Activated T-cell treated with anti-CD3 and anti-CD28 coated beads, Interleukin-2, amount 50 U/mL, for 72 hours (primary cell): ENCODE measurements around the gene SLC6A6. TPM values are rescaled to one million over a fixed set of nuclear protein-coding genes. Genes with fewer than 3 reads are reported as not detected.
"Not testable (repeated sequence)": the region's sequence is repeated elsewhere in the genome, so short reads cannot be mapped to it uniquely, and the experiment has no call there.

Experiments used
- ATAC-seq, 2 donors: fragments of 150-1000 bp; cut with Tn5 transposase; replicated peaks in 1 of 2; 2 replicates each; pipeline ENCODE4 v1.10.0; 2021; ENCODE audit warnings: moderate library complexity in 2 of 2, mild to moderate bottlenecking in 1 of 2
- DNase-seq, 2 donors: peaks; one replicate each; pipeline ENCODE4 v3.0.0; 2021 to 2022; ENCODE audit warnings: mixed read lengths in 1 of 2
- H3K27ac Mint-ChIP-seq: one replicate; pipeline ENCODE4 v1.8.0; 2022; ENCODE audit warnings: mild to moderate bottlenecking, moderate library complexity, mixed read lengths
- H3K27me3 Mint-ChIP-seq: one replicate; pipeline ENCODE4 v1.8.0; 2022; ENCODE audit warnings: low read depth, mixed read lengths
- H3K36me3 Mint-ChIP-seq, 2 donors: one replicate each; pipeline ENCODE4 v1.8.0; 2022; ENCODE audit warnings: mixed read lengths in 2 of 2, mild to moderate bottlenecking in 1 of 2; ENCODE audit not compliant: insufficient read depth in 2 of 2
- H3K4me1 Mint-ChIP-seq: one replicate; pipeline ENCODE4 v1.8.0; 2022; ENCODE audit warnings: low read depth, mixed read lengths
- H3K4me3 Mint-ChIP-seq, 2 donors: one replicate each; pipeline ENCODE4 v1.8.0; 2022; ENCODE audit warnings: mild to moderate bottlenecking in 2 of 2, mixed read lengths in 2 of 2, moderate library complexity in 2 of 2
- H3K9me3 Mint-ChIP-seq, 2 donors: one replicate each; pipeline ENCODE4 v1.8.0; 2022; ENCODE audit warnings: mixed read lengths in 2 of 2
- total RNA-seq, 2 donors: library from RNA; stranded (reverse); gene quantifications; one replicate each; pipeline ENCODE4 v1.2.3, GENCODE V29; 2022

The SLC6A6 gene
- total RNA-seq, 2 donors from 2014 or later = 35.4 to 39.2 TPM

- ATAC-seq = no peak
- Mint-ChIP-seq H3K36me3 (no peaks in the 10 kb centered on the region), H3K4me3 (no peak overlapping the region), H3K9me3 (peaks cover 0 to 2% of the 10 kb centered on the region in 2 donors), H3K4me1 (peaks cover 8% of the 10 kb centered on the region), H3K27ac (no peak overlapping the region), H3K27me3 (no peaks in the 10 kb centered on the region)
- DNase-seq = no peak
Measured at GRCh38 chr3:14508505-14508819, 106.1 kb downstream of the SLC6A6 start.

GRCh38 chr3:14508966-14509795 lies 106.8 kb downstream of the SLC6A6 start:
- Mint-ChIP-seq H3K4me3 (no peak overlapping the region), H3K27ac (no peak overlapping the region), H3K27me3 (no peaks in the 10 kb centered on the region), H3K4me1 (peaks cover 8% of the 10 kb centered on the region), H3K9me3 (no peaks in the 10 kb centered on the region), H3K36me3 (no peaks in the 10 kb centered on the region)
- ATAC-seq (peak; percentile 66 to 72), DNase-seq (peak; percentile 75 to 83)

- Mint-ChIP-seq H3K36me3 (no peaks in the 10 kb centered on the region), H3K4me1 (peaks cover 8% of the 10 kb centered on the region), H3K9me3 (no peaks in the 10 kb centered on the region), H3K27ac (no peak overlapping the region), H3K27me3 (no peaks in the 10 kb centered on the region), H3K4me3 (no peak overlapping the region)
- no peak for DNase-seq
- ATAC-seq = no peak
Measured at GRCh38 chr3:14509796-14510100, 107.3 kb downstream of the SLC6A6 start.

- no peak for ATAC-seq
- H3K4me3 Mint-ChIP-seq = no peak overlapping the region
- DNase-seq = no peak
- H3K36me3 Mint-ChIP-seq = no peaks in the 10 kb centered on the region
- peaks cover 8% of the 10 kb centered on the region for H3K4me1 Mint-ChIP-seq
- no peaks in the 10 kb centered on the region for H3K27me3 Mint-ChIP-seq
- no peaks in the 10 kb centered on the region for H3K9me3 Mint-ChIP-seq
- no peak overlapping the region for H3K27ac Mint-ChIP-seq
Measured at GRCh38 chr3:14510838-14511622, 108.6 kb downstream of the SLC6A6 start.

GRCh38 chr3:14511623-14512280 lies 109.3 kb downstream of the SLC6A6 start:
- ATAC-seq (no peak), DNase-seq (no peak)
- Mint-ChIP-seq H3K4me3 (no peak overlapping the region), H3K27me3 (no peaks in the 10 kb centered on the region), H3K4me1 (peaks cover 8% of the 10 kb centered on the region), H3K36me3 (no peaks in the 10 kb centered on the region), H3K9me3 (no peaks in the 10 kb centered on the region), H3K27ac (no peak overlapping the region)

GRCh38 chr3:14512281-14512941 lies 110.0 kb downstream of the SLC6A6 start:
- Mint-ChIP-seq H3K27me3 (no peaks in the 10 kb centered on the region), H3K36me3 (no peaks in the 10 kb centered on the region), H3K27ac (no peak overlapping the region), H3K4me3 (no peak overlapping the region), H3K9me3 (no peaks in the 10 kb centered on the region), H3K4me1 (peaks cover 8% of the 10 kb centered on the region)
- ATAC-seq = no peak
- no peak for DNase-seq

- Mint-ChIP-seq H3K36me3 (no peaks in the 10 kb centered on the region), H3K4me3 (no peak overlapping the region), H3K27me3 (no peaks in the 10 kb centered on the region), H3K9me3 (no peaks in the 10 kb centered on the region), H3K4me1 (peaks cover 8% of the 10 kb centered on the region), H3K27ac (no peak overlapping the region)
- ATAC-seq (no peak), DNase-seq (no peak)
Measured at GRCh38 chr3:14512942-14513327, 110.5 kb downstream of the SLC6A6 start.

- no peak for DNase-seq
- peaks cover 6% of the 10 kb centered on the region for H3K4me1 Mint-ChIP-seq
- no peaks in the 10 kb centered on the region for H3K27me3 Mint-ChIP-seq
- no peak for ATAC-seq
- no peak overlapping the region for H3K4me3 Mint-ChIP-seq
- no peaks in the 10 kb centered on the region for H3K9me3 Mint-ChIP-seq
- H3K27ac Mint-ChIP-seq = no peak overlapping the region
- no peaks in the 10 kb centered on the region for H3K36me3 Mint-ChIP-seq
Measured at GRCh38 chr3:14513566-14514322, 111.3 kb downstream of the SLC6A6 start.

GRCh38 chr3:14514323-14514720 lies 111.9 kb downstream of the SLC6A6 start:
- no peak for DNase-seq
- no peak for ATAC-seq
- no peaks in the 10 kb centered on the region for H3K36me3 Mint-ChIP-seq
- H3K4me1 Mint-ChIP-seq = peaks cover under 1% of the 10 kb centered on the region
- no peaks in the 10 kb centered on the region for H3K27me3 Mint-ChIP-seq
- no peak overlapping the region for H3K27ac Mint-ChIP-seq
- no peaks in the 10 kb centered on the region for H3K9me3 Mint-ChIP-seq
- no peak overlapping the region for H3K4me3 Mint-ChIP-seq

GRCh38 chr3:14515526-14515925 lies 113.1 kb downstream of the SLC6A6 start:
- H3K27ac Mint-ChIP-seq, ATAC-seq, H3K4me1 Mint-ChIP-seq, H3K9me3 Mint-ChIP-seq, H3K27me3 Mint-ChIP-seq, H3K36me3 Mint-ChIP-seq, H3K4me3 Mint-ChIP-seq, DNase-seq: not testable (repeated sequence)

- ATAC-seq (no peak), DNase-seq (no peak)
- H3K27ac Mint-ChIP-seq = no peak overlapping the region
- H3K9me3 Mint-ChIP-seq = no peaks in the 10 kb centered on the region
- H3K4me1 Mint-ChIP-seq = no peaks in the 10 kb centered on the region
- H3K36me3 Mint-ChIP-seq = no peaks in the 10 kb centered on the region
- no peak overlapping the region for H3K4me3 Mint-ChIP-seq
- peaks cover 7% of the 10 kb centered on the region for H3K27me3 Mint-ChIP-seq
Measured at GRCh38 chr3:14516738-14517345, 114.4 kb downstream of the SLC6A6 start.

GRCh38 chr3:14517601-14518431 lies 115.4 kb downstream of the SLC6A6 start:
- Mint-ChIP-seq H3K4me3 (no peak overlapping the region), H3K4me1 (no peaks in the 10 kb centered on the region), H3K27me3 (peaks cover 7% of the 10 kb centered on the region), H3K27ac (no peak overlapping the region), H3K36me3 (no peaks in the 10 kb centered on the region), H3K9me3 (no peaks in the 10 kb centered on the region)
- DNase-seq (no peak), ATAC-seq (no peak)
